H4 (cell line): ENCODE data around the gene NR3C1. TPM values are rescaled to one million over a fixed set of nuclear protein-coding genes. Genes with fewer than 3 reads are reported as not detected.

Experiments
- DNase-seq: peaks from one replicate; pipeline ENCODE4 v3.0.0-alpha.2; 2015; ENCODE audit warnings: low spot score
- total RNA-seq: library from RNA; depleted of rRNA; stranded (reverse); fragments of >200 nt; shearing (Covaris generic); gene quantifications from 2 replicates; pipeline ENCODE4 v1.2.3, GENCODE V29; 2014

Gene NR3C1
- total RNA-seq, 1 experiment from 2014 or later = 55.5 TPM

- no peak for DNase-seq
Measured at GRCh38 chr5:143362664-143363227, 40.7 kb downstream of the NR3C1 start.

- DNase-seq = no peak
Measured at GRCh38 chr5:143361438-143361837, 42.0 kb downstream of the NR3C1 start.

- DNase-seq = no peak
Measured at GRCh38 chr5:143360755-143361154, 42.7 kb downstream of the NR3C1 start.

- DNase-seq = no peak
Measured at GRCh38 chr5:143359869-143360268, 43.6 kb downstream of the NR3C1 start.

- DNase-seq = no peak
Measured at GRCh38 chr5:143356855-143357583, 46.5 kb downstream of the NR3C1 start.

- DNase-seq = peak; percentile 95
Measured at GRCh38 chr5:143355710-143356109, 47.8 kb downstream of the NR3C1 start.

GRCh38 chr5:143354025-143354424 is 49.5 kb downstream of the NR3C1 start:
- no peak for DNase-seq

- no peak for DNase-seq
Measured at GRCh38 chr5:143352691-143353090, 50.8 kb downstream of the NR3C1 start.

- DNase-seq = peak; percentile 51
Measured at GRCh38 chr5:143350751-143351602, 52.5 kb downstream of the NR3C1 start.

- no peak for DNase-seq
Measured at GRCh38 chr5:143350341-143350740, 53.1 kb downstream of the NR3C1 start.

GRCh38 chr5:143349177-143349576 is 54.3 kb downstream of the NR3C1 start:
- no peak for DNase-seq

GRCh38 chr5:143347698-143348344 is 55.7 kb downstream of the NR3C1 start:
- DNase-seq = no peak

GRCh38 chr5:143347046-143347445 is 56.4 kb downstream of the NR3C1 start:
- no peak for DNase-seq

GRCh38 chr5:143345671-143346440 is 57.6 kb downstream of the NR3C1 start:
- DNase-seq = no peak

GRCh38 chr5:143343042-143343441 is 60.4 kb downstream of the NR3C1 start:
- DNase-seq = no peak

GRCh38 chr5:143342607-143343006 is 60.9 kb downstream of the NR3C1 start:
- no peak for DNase-seq

GRCh38 chr5:143341807-143342570 is 61.5 kb downstream of the NR3C1 start:
- peak; percentile 47 for DNase-seq

- DNase-seq = no peak
Measured at GRCh38 chr5:143340891-143341685, 62.4 kb downstream of the NR3C1 start.

GRCh38 chr5:143338658-143339366 is 64.7 kb downstream of the NR3C1 start:
- no peak for DNase-seq
